K562 (cell line): ENCODE measurements around the gene LRP1. TPM values are rescaled to one million over a fixed set of nuclear protein-coding genes. Genes with fewer than 3 reads are reported as not detected.

Experiments
- BCL6 ChIP-seq: fragments of 250-450 bp; sonication (Bioruptor Pico); IDR thresholded peaks from 2 replicates; pipeline ENCODE4 v1.4.0; 2020
- CREB1 ChIP-seq, 2 experiments: sonication (generic) in 1 of 2; formaldehyde crosslinking in 1 of 2; IDR thresholded peaks; 2 replicates each; pipeline versions ENCODE4 v1.6.1 to v1.8.0; 2012 to 2022; ENCODE audit warnings: inconsistent platforms in 1 of 2, mild to moderate bottlenecking in 1 of 2, missing genetic modification reagents in 1 of 2, moderate library complexity in 1 of 2
- CSDE1 ChIP-seq, 2 experiments: fragments of 450-650 bp; IDR thresholded peaks; 2 replicates each; pipeline ENCODE4 v1.6.1; 2016; ENCODE audit warnings: mild to moderate bottlenecking in 1 of 2
- GABPB2 ChIP-seq: fragments of 250-450 bp; sonication (Bioruptor Pico); conservative IDR thresholded peaks from 2 replicates; pipeline ENCODE4 v1.5.1; 2021; ENCODE audit warnings: mild to moderate bottlenecking
- HNRNPH1 ChIP-seq: fragments of 200-400 bp; formaldehyde crosslinking; optimal IDR thresholded peaks from 2 replicates; pipeline ENCODE3; 2017; ENCODE audit warnings: low read depth, mild to moderate bottlenecking, low read length, moderate library complexity
- POLR3G ChIP-seq: IDR thresholded peaks from 2 replicates; pipeline ENCODE4 v1.6.1; 2011; ENCODE audit not compliant: insufficient read length, insufficient replicate concordance; ENCODE audit errors: extremely low read depth
- PTRF ChIP-seq: fragments of 450-650 bp; IDR thresholded peaks from 2 replicates; pipeline ENCODE4 v1.6.1; 2016; ENCODE audit warnings: mild to moderate bottlenecking, missing genetic modification characterization, missing compliant biosample characterization
- SUPT5H ChIP-seq: fragments of 450-650 bp; IDR thresholded peaks from 2 replicates; pipeline ENCODE4 v1.6.1; 2016
- ZNF134 ChIP-seq: fragments of 250-450 bp; sonication (Bioruptor Pico); conservative IDR thresholded peaks from 2 replicates; pipeline ENCODE4 v1.4.0; 2020
- ZNF253 ChIP-seq: fragments of 250-450 bp; sonication (Bioruptor Pico); conservative IDR thresholded peaks from 2 replicates; pipeline ENCODE4 v1.6.1; 2021; ENCODE audit warnings: mild to moderate bottlenecking
- polyA plus RNA-seq, 8 experiments: library from polyadenylated mRNA; depleted of rRNA in 4 of 8; stranded (reverse) in 5 of 8; unstranded in 3 of 8; fragments of >200 nt; fragmentation: Nextera tagmentation in 2 of 8; fragmentation: Illumina TruSeq in 1 of 8; extraction: Ambion mirVana in 2 of 8; extraction: Trizol in 1 of 8; gene quantifications; 2 replicates each; pipeline versions ENCODE4 v1.2.1 to v1.2.3, GENCODE V29; 2011 to 2014; ENCODE audit warnings: inconsistent platforms in 1 of 8, missing spikeins in 1 of 8
- total RNA-seq, 7 experiments: library from RNA; depleted of rRNA in 6 of 7; stranded (reverse); fragments of >200 nt in 6 of 7; fragmentation: Illumina TruSeq in 2 of 7; extraction: Trizol in 2 of 7; gene quantifications; 2 replicates each; pipeline versions ENCODE4 v1.2.1 to v1.2.3, GENCODE V29; 2011 to 2021; ENCODE audit warnings: low replicate concordance in 1 of 7
- TF ChIP-seq, protein P1 (sequence below), 2 experiments: fragments of 450-650 bp in 1 of 2; sonication (generic) in 1 of 2; formaldehyde crosslinking in 1 of 2; IDR thresholded peaks; 2 replicates each; pipeline versions ENCODE4 v1.7.1 to v1.9.0; 2016 to 2022; ENCODE audit warnings: inconsistent platforms in 1 of 2, mild to moderate bottlenecking in 1 of 2, missing genetic modification reagents in 1 of 2
- TF ChIP-seq, protein P2 (sequence below): fragments of 450-650 bp; formaldehyde crosslinking; IDR thresholded peaks from 2 replicates; pipeline ENCODE4 v1.4.0; 2020; ENCODE audit warnings: mild to moderate bottlenecking, moderate library complexity
- TF ChIP-seq, protein P3 (sequence below): IDR thresholded peaks from 2 replicates; pipeline ENCODE4 v1.6.1; 2016; ENCODE audit warnings: missing genetic modification characterization, missing compliant biosample characterization

Gene LRP1
- total and polyA plus RNA-seq, 9 of the 15 experiments (the other 6 are each of a cell fraction or from before 2014, with no cell fraction given): 0.04 to 0.64 (median 0.19) TPM; not detected in 2

DNA sequence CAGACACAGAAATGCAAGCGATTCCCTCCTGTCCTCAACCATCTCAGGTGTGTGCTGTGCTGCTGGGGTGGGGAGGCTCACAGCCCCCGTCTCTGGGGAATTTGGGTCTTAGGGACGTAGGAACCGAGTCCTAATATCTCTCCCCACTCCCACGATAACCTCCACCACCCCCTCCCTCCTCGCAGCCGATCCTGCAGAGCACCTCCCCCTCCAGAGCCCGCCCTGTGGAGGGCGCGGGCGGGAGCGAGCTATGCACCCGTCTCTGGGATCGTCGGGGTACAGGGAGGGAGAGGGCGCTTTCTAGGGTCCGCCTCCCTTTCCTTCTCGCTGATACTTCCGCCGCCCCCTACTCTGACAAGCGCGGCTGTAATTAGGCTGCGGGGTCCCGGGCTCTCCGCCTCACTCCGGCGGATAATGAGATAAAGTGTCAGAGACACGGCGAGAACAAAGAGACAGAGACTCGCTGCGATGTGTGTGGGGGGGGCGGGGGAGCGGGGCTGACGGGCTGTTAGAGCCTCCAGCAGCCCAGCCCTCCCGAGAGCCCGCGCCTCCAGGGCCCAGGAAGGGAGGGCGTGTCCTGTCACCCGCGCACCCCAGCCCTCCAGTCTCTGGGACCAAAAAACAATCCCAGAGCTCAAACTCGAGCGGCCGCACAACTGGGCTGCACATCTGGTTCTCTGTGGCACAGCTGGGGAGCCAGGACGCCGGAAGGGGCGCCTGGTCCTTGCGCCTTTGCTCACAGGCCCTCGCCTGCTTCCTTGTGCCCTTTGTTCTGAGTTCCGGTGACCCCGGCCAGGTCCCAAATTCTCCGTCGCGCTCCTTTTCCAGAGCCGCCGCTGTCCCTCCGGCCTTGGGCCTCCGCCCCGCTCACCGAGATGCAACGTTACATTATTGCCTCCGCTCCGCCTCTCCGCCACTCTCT, 109.9 kb downstream of the LRP1 start (continued):
- TF ChIP-seq, protein P1, sequence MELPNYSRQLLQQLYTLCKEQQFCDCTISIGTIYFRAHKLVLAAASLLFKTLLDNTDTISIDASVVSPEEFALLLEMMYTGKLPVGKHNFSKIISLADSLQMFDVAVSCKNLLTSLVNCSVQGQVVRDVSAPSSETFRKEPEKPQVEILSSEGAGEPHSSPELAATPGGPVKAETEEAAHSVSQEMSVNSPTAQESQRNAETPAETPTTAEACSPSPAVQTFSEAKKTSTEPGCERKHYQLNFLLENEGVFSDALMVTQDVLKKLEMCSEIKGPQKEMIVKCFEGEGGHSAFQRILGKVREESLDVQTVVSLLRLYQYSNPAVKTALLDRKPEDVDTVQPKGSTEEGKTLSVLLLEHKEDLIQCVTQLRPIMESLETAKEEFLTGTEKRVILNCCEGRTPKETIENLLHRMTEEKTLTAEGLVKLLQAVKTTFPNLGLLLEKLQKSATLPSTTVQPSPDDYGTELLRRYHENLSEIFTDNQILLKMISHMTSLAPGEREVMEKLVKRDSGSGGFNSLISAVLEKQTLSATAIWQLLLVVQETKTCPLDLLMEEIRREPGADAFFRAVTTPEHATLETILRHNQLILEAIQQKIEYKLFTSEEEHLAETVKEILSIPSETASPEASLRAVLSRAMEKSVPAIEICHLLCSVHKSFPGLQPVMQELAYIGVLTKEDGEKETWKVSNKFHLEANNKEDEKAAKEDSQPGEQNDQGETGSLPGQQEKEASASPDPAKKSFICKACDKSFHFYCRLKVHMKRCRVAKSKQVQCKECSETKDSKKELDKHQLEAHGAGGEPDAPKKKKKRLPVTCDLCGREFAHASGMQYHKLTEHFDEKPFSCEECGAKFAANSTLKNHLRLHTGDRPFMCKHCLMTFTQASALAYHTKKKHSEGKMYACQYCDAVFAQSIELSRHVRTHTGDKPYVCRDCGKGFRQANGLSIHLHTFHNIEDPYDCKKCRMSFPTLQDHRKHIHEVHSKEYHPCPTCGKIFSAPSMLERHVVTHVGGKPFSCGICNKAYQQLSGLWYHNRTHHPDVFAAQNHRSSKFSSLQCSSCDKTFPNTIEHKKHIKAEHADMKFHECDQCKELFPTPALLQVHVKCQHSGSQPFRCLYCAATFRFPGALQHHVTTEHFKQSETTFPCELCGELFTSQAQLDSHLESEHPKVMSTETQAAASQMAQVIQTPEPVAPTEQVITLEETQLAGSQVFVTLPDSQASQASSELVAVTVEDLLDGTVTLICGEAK (IDR thresholded peaks at IDR 0.05): peak; percentile 44; the same call in 1 of the 2 replicates
- TF ChIP-seq, protein P1 (CRISPR knock-in tag; IDR thresholded peaks at IDR 0.05): no peak
- no peak for TF ChIP-seq CSDE1 (IDR thresholded peaks at IDR 0.05)
- TF ChIP-seq, protein P2, sequence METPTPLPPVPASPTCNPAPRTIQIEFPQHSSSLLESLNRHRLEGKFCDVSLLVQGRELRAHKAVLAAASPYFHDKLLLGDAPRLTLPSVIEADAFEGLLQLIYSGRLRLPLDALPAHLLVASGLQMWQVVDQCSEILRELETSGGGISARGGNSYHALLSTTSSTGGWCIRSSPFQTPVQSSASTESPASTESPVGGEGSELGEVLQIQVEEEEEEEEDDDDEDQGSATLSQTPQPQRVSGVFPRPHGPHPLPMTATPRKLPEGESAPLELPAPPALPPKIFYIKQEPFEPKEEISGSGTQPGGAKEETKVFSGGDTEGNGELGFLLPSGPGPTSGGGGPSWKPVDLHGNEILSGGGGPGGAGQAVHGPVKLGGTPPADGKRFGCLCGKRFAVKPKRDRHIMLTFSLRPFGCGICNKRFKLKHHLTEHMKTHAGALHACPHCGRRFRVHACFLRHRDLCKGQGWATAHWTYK (CRISPR knock-in tag): no peak
- TF ChIP-seq, protein P3, sequence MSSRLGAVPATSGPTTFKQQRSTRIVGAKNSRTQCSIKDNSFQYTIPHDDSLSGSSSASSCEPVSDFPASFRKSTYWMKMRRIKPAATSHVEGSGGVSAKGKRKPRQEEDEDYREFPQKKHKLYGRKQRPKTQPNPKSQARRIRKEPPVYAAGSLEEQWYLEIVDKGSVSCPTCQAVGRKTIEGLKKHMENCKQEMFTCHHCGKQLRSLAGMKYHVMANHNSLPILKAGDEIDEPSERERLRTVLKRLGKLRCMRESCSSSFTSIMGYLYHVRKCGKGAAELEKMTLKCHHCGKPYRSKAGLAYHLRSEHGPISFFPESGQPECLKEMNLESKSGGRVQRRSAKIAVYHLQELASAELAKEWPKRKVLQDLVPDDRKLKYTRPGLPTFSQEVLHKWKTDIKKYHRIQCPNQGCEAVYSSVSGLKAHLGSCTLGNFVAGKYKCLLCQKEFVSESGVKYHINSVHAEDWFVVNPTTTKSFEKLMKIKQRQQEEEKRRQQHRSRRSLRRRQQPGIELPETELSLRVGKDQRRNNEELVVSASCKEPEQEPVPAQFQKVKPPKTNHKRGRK (tag): no peak
- TF ChIP-seq CREB1 (IDR thresholded peaks at IDR 0.05): no peak
- no peak; the same call in 1 of the 2 replicates for TF ChIP-seq CREB1 (CRISPR knock-in tag; IDR thresholded peaks at IDR 0.05)
- TF ChIP-seq HNRNPH1: no peak
- TF ChIP-seq ZNF253 (CRISPR knock-in tag): no peak
- no peak for TF ChIP-seq PTRF
- TF ChIP-seq ZNF134 (CRISPR knock-in tag): no peak
- no peak for TF ChIP-seq BCL6 (CRISPR knock-in tag)
- no peak for TF ChIP-seq POLR3G
- no peak for TF ChIP-seq GABPB2 (CRISPR knock-in tag)
- TF ChIP-seq SUPT5H: no peak
